ENCODE results near the gene ELMO2.

The ELMO2 gene, protein sequence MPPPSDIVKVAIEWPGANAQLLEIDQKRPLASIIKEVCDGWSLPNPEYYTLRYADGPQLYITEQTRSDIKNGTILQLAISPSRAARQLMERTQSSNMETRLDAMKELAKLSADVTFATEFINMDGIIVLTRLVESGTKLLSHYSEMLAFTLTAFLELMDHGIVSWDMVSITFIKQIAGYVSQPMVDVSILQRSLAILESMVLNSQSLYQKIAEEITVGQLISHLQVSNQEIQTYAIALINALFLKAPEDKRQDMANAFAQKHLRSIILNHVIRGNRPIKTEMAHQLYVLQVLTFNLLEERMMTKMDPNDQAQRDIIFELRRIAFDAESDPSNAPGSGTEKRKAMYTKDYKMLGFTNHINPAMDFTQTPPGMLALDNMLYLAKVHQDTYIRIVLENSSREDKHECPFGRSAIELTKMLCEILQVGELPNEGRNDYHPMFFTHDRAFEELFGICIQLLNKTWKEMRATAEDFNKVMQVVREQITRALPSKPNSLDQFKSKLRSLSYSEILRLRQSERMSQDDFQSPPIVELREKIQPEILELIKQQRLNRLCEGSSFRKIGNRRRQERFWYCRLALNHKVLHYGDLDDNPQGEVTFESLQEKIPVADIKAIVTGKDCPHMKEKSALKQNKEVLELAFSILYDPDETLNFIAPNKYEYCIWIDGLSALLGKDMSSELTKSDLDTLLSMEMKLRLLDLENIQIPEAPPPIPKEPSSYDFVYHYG

DNA sequence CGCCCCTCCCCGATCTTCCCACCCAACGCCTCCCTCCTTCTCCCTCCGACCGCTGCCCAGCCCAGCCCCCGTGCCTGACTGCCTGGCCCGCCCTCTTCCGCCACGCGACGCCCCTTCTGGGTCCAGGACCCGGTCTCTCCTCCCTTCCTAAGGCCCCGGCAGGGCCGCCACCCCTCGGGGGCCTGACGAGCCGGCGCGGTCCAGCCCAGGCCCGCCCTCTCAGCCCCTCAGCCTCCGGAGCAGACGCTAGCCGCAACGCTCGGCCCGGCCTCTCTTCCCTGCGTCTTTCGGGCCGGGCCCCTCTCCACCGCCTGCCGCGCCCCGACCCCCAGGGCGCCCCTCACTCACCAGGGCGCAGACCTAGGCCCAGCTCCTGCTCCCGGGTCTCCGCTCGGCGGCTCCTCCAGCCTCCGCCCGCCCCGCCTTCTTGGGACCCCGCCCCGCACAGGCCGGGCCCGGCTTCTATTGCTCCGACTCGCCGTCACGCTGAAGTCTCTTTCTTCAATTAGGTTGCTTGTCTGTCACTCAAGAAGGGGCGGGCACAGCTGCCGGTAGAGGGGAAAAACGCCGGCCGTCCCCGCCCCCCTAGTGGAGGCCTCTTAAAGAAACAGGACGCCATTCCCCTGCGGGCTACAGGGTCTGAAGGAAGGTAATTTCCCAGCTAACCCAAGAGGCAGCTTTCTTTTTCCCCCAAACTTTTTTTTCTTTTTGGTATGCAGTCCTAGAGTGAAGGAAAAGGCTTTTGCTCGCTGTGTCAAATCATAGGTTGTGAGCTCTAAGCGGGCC lies at the start of gene ELMO2:
Gene ELMO2, minus strand, starts transcription at position 416 of the 786 bp plus-strand sequence. CDS start 12,133 bp downstream, outside the sequence.
- no peak for FAIRE-seq

DNA sequence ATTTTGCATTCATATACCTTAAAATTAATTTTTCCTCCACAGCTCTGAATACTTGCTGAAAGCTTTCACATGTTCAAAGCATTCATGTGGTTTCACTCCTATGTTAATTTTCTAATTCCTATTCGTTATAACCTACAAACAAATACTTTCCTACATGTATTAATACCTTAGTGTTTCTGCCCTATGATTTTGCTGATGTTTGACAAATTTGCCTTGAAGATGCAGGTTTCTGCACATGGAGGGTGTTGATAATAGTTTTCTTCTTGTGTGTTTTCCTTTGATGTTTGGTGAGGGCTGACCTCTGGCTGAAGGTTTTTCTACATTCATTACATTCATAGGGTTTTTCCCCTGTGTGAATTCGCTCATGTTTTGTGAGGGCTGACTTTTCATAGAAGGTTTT lies 49.3 kb upstream of the ELMO2 start:
- no peak for FAIRE-seq

DNA sequence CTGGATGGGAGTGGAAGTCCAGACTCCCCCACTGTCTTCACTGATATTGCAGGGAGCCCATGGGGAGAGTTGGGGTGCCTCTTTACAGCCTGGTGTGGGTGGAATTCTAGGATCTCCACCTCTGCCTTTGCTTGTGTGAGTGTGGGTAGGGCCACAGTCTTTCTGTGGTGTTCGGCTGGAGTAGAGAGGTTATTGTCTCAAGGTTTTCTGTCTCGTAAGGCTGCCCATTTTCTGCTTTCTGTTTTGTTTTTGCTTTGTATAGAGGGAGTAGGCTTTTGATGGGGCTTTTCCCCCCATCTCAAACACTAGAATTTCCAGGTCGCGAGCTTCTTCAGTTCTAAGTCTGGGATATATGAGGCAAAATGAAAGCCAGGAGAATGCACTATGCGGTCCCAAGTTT lies 40.4 kb upstream of the ELMO2 start:
- FAIRE-seq, result no peak

DNA sequence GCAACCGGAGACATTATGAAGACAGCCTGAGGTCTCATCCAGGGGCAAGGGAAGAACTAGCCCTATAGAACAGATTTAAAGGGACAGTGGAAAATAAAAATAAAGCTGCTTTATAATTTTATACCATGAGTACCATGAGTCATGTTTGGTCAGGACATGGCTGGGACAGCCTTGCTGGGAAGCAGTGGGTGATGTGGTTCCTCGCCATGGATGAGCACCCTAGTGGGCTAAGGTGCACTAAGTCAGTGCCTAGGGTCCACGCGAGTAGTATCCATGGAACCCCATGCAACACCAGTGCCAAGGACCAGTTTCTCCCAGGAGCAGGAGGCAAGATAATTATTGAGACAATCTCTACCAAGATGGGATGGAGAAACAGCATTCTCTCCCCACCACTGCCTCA lies 33.4 kb upstream of the ELMO2 start:
- FAIRE-seq, result no peak

- FAIRE-seq, result no peak
Measured at GRCh38 chr20:46438156-46438750, 31.8 kb upstream of the ELMO2 start.

DNA sequence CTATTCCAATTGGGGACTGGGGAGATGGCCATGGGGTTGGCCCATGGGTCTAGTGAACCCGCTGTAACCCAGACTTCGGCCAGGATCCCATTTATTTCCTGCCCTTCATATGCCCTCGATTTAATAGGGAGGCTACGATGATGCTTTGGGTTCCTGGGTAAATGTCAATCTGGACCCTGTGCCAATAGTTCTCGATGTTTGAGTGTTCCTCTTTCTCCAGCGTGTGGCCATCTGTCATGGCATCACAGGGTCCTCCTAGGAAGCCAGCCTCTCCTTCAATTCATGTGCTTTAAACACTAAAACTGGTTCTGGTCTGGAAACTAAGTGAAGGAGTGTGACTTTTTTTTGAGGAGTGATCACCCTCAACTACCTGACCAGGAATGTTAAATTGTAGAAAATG lies 28.7 kb upstream of the ELMO2 start:
- no peak for FAIRE-seq

DNA sequence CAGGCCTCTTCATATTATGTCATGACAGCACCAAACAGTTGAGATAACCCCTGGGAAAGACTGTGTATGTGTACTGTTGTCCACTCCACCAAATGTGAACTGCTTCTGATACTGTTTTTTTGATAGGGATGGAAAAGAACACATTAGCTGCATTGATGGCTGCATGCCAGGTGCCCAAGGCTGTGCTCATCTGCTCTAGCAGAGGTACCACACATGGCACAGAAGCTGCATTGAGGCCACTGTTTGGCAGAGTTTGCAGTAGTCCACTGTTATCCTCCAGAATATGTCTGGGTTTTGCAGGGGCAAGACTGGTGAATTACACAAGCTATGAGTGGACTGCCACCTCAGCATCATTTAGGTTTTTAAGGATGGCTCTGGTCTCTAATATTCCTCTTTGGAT lies 28.2 kb upstream of the ELMO2 start:
- FAIRE-seq, result no peak

DNA sequence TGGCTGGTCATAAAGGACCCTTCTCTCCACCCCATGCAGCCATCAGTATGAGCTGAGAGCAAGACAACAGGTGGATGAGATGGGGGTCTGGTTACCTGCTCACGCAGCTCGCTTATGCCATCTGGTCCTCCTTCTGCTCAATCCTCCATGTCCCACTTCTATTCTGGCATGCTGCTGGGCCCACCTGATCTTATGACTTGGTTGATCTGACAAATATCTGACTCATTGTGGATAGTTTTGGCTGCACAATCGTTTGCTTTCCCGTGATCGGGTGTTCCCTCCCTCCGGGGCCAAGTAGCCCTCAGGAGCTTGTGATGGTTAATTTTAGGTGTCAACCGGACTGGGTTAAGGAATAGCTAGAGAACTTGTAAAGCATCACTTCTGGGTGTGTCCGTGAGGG lies 26.6 kb upstream of the ELMO2 start:
- FAIRE-seq, result no peak

DNA sequence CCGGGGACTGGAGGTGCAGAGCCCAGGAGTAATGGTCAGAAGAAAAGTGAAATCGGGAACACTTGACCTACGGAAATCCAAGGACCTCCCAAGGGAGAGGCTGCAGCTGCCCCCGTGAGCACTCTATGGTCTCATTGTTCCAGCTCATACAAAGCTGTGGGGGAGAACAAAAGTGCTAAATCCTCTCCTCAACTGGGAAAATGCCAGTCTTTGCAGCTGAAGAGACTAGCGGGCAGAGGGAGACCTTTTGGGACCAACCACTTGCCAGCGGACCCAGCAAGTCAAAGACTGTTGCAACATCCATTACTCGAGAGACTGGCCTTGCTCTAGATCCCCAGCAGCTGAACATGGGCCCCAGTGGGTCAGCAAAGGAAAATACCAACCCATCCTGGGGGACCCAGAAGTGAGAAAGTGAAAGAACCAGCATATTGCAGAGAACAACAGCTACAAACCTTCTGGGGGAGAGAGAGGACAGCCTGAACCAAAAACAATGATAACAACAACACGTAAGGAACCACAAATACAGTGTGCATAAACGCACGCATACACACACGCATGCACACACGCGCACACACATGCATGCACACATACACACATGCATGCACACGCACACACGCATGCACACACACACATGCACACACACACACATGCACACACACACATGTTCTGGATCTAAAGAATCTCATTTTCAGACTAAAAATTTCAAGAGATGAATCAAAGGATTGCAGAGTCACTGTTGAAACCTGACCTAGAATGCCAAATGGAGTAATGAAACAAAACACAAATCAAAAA lies 24.7 kb upstream of the ELMO2 start:
- no peak for FAIRE-seq

DNA sequence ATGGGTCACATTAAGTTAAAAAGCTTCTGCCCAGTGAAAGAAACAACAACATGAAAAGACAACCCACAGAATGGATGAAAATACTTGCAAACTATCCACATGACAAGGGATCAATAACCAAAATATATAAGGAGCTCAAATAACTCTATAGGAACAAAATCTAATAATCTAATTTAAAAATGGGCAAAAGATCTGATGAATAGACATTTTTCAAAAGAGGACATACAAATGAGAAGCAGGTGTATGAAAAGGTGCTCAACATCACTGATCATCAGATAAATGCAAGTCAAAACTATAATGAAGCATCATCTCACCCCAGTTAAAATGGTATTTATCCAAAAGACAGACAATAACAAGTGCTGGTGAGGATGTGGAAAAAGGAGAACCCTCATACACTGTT lies 21.0 kb upstream of the ELMO2 start:
- no peak for FAIRE-seq

DNA sequence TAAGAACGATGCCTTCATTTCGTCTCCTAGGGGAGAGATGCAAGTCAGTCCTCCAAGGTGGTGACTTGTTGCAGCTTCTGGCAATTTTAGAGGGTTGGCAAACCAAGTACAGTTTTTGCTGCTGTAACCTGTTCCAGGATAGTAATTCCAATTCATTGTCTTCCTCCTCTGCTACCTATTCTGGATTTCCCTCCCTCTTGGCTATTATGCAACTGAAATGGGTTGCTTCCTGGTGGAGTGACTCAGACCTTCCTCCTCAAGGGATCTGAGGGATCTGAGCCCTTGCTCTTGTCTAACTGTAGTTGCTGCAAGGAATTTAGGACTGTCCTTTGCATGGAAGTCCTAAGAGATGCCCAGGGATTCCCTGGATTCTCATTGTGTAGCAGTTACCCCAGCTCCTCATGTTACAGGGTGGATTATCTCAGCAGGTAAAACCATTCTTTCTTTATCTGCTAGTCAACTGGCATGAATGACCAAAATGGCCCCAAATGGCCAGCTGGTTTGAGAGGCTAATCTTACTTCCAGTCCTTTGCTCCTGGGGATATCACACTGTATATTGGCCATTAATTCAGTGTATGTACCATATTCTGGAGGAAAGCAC lies 17.6 kb upstream of the ELMO2 start:
- no peak for FAIRE-seq

GRCh38 chr20:46423342-46423741 lies 16.9 kb upstream of the ELMO2 start:
- no peak for FAIRE-seq

- FAIRE-seq, result no peak
Measured at GRCh38 chr20:46420878-46421277, 14.5 kb upstream of the ELMO2 start.

DNA sequence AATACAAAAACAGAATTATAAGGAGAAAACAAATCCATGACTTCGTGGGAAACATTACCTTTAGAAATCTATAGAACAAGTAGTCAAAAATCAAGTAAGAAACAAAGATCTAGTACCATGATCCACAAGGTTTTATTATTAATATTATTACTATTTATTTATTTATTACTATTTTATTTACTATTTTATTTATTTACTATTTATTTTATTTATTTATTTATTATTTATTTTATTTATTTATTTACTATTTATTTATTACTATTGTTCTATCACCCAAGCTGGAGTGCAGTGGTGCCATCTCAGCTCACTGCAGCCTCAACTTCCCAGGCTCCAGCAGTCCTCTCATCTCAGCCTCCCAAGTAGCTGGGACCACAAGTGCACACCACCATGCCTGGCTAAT lies 13.5 kb upstream of the ELMO2 start:
- FAIRE-seq, result peak; percentile 33

DNA sequence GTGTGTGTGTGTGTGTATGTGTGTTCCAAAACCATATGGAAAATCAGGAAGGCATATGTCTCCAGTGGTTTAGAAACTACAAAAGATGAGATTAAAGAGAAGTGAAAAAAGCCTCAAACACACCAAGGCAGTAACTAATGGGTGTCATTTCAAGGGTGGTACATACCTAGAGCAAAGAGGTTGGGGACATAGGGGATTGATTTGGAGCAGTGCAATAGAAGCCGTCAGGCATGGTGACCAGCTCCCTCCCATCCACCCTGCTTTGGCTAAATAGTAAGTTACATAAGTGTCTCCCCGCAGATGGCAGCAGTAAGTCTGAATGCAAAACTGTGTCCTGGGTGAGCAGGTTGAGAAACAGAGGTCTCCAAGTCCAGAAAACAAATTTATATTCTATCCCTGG lies 10.4 kb upstream of the ELMO2 start:
- no peak for FAIRE-seq

DNA sequence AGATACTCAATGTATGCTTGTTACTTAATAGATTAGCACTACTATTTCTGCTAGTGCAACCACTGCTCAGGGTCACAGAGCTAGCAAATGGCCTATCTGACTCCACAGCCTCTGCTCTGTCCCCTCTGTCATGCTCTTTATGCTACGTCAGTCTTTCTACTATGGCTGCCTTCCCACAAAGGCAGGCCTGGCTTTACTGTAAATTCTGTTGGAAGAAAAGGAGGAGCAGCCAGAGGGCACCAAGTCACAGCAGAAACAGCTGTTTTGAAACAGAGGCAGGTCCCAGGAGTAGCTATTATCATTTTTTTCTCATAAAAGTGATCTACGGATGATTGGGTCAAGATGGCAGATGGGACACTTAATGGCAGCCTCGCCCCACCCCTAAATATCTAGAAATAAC lies 10.0 kb upstream of the ELMO2 start:
- FAIRE-seq, result no peak

DNA sequence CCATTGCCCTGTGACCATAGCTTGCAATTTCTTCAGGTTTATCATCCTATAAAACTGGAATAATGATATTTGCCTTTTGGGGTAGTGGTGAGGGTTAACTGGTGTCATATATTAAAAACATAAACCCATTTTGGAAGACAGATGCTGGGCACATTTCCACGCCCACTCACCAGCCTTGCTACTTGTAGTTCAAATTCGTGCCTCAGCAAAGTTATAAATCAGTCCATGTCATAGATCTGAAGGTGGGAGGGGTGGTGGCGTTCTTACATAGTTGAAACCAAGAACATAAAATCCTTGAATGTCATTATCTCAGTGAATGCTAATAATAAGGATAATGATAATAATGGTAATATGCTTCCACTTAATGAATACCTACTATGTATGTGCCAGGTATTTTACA lies 9.4 kb upstream of the ELMO2 start:
- FAIRE-seq, result no peak

DNA sequence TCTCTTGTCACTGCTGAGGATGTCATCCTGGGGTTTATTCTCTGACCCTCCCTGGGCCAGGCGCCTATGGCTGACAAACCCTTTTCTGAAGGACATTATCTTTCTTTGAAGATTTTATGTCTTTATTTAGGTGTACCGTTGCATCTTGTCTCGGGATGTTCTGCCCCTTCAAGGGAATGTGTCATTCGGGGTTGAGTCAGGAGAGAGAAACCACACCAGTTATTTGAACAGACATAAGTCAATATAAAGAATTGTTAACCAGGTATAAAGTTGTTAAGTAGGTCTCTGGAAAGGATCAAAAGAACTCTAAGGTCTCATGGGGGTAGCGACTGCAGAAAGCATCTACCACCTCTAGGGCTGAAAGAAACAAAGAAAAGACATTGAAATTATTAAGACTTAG lies 8.2 kb upstream of the ELMO2 start:
- FAIRE-seq, result no peak

DNA sequence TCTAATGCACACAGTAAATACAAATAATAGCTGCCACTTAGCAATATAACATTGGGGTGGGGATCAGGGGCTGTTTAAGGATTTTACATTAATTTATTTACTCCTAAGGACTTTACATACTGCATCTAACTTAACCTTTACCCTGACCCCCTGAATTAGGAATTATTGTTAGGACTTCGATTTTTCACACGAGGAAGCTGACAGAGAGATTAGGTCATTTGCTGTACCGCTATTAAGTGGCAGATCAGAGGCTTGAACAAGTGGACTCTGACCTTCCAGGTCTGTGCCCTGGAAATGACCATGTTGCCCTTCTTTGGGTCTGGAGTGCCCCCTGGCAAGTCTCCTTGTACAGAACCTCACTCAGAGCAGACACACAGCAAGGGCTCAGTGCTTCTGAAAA lies 5.2 kb upstream of the ELMO2 start:
- no peak for FAIRE-seq

DNA sequence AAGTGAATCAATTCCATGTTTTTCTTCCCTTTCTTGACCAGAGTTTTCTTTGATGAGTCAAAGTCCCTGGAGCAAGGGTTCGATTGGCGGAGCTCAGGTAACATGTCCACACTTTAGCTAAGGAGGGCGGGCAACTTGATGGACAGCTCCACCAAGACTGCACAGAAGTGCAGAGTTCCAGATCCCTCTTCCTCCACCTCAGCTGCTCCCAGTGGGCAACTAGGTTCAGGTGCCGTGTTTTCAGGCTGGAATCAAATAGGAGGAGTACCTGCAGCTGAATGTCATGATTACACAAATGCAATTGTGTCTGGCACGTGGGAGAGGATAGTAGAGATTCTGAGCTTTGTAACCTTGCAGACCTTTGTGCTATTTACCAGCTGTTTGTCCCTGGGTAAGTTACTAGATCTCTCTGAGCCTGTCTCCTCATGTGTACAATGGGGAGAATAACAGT lies 1.9 kb upstream of the ELMO2 start:
- no peak for FAIRE-seq

- FAIRE-seq, result no peak
Measured at GRCh38 chr20:46407671-46407996, 1.2 kb upstream of the ELMO2 start.

Data from colon (tissue), 2 donors.